DMS114 treated with DMSO at 0.1 percent for 48 hours (cell line): ENCODE results near the gene SDHAF2.
"Not testable (repeated sequence)": the region's sequence is repeated elsewhere in the genome, so short reads cannot be mapped to it uniquely, and the experiment has no call there.

Experiments
- DNase-seq: peaks from one replicate; lab custom pipeline; 2025; ENCODE audit not compliant: unreplicated experiment; lab: John Stamatoyannopoulos, UW

The SDHAF2 gene

DNA sequence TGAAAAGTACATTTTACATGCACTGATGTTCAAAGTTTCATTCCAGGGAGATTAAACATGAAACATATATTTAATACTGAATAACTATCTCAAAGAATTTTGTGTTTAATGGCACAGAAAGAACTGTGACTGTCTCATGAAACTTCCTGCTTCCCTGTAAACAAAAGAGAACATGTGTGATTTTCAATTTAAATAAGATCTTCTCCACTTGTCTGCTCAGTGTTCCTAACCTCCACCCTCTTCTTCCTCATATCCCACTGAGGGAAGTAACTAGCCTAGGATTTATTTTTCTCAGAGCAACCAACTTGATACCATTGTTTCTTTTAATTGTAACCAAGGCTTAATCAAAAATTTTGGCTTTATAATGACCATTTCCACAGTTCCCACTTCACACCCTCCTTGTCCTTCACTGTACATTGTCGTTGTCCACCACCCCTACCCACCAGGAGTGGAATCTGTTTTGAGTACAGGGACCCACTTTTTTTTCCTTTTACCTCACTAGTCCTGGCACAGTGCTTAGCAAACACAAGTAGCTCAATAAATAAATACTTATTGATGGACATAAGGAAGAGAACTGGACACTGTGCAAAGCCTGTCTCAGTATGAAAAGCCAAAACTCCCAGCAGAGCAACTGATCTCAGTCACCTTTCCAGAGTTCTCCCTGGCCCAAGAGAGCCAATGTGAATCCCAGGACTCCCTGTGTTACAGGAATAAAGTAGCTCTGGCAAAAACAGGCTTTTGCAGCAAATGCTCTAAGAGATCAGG lies 4.4 kb upstream of the SDHAF2 start:
- no peak for DNase-seq

DNA sequence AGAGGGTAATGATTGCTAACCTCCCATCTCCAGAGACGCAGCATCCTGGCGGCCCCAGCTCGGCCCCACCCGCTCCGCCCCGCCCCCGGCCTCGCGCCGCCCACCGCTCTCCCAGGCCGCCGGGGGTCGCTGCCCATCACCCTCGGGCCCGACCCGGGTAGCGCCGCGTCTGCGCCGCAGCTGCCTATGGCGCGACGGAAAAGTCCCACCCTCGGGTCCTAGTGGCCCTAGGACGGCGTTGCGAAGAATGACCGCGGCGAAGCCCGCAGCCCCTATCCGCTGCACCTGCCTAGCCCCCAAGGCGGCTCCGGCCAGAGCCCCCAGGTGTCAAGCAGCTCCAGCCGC lies 606 bp upstream of the SDHAF2 start:
- DNase-seq, result no peak

DNA sequence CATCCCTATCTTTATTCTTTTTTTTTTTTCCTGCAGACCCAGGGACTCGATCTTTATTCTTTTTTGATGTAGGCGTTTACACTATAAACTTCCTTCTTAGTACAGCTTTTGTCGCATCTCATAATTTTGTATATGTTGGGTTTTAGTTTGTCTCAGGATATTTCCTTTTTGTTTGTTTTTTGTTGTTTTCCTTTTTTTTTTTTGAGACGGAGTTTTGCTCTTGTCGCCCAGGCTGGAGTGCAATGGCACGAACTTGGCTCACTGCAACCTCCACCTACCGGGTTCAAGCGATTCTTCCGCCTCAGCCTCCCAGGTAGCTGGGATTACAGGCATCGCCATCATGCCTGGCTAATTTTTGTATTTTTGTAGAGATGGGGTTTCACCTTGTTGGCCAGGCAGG lies 915 bp downstream of the SDHAF2 start:
- not testable (repeated sequence) for DNase-seq

DNA sequence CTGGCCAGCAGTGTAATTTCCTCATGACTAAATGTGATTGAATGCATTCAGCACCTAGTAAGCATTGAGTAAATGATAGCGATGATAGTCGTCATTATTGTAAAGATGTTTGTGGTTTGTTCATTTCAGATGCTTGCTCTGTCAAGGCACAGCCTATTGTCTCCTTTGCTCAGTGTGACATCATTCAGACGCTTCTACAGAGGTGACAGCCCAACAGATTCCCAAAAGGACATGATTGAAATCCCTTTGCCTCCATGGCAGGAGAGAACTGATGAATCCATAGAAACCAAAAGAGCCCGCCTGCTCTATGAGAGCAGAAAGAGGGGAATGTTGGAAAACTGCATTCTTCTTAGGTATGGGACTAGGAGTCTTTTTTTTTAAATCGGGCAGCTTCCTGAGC lies 7.6 kb downstream of the SDHAF2 start:
- DNase-seq, result no peak

DNA sequence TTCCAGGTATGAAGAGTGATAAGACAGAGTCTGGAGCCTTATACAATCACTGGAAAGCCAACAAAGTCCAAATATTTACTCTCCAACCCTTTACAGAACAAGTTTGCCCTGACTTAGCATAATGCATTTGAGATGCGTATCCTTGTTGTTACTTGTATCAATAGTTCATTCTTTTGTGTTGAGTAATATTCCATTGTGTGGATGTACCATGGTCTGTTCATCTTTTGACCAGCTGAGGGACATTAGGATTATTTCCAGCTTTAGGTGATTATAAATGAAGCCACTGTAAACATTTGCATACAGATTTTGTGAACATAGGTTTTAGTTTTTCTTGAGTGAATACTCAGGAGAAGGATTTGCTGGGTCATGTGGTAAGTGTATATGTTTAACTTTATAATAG lies 9.7 kb downstream of the SDHAF2 start:
- DNase-seq, result no peak

DNA sequence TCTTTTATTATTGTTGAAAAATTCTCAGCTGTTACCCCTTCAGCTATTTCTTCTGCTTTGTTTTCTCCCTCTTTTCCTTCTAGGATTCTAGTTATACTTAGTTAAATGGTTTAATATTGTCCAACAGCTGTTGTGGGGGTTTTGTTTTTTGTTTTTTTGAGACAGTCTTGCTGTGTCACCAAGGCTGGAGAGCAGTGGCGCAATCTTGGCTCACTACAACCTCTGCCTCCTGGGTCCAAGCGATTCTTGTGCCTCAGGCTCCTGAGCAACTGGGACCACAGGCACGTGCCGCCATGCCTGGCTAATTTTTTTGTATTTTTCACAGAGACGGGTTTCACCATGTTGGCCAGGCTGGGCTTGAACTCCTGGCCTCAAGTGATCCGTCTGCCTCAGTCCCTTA lies 12.7 kb downstream of the SDHAF2 start:
- DNase-seq, result no peak

DNA sequence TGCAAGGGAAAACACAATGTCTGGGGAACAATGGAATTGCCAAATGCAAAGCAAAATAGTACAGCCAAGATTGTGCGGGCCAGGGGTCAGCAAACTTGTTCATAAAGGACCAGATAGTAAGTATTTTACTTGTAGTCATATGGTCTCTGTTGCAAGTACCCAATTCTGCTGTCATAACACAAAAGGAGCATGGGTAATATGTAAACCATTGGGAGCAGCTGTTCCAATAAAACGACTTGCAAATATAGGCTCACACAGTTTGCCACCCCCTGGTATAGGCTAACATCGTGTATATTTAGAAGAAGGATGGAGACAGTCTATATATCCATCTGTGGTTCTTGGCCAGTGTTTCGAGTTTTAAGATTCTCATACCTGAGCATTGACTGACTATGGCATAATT lies 15.6 kb downstream of the SDHAF2 start:
- DNase-seq, result no peak

DNA sequence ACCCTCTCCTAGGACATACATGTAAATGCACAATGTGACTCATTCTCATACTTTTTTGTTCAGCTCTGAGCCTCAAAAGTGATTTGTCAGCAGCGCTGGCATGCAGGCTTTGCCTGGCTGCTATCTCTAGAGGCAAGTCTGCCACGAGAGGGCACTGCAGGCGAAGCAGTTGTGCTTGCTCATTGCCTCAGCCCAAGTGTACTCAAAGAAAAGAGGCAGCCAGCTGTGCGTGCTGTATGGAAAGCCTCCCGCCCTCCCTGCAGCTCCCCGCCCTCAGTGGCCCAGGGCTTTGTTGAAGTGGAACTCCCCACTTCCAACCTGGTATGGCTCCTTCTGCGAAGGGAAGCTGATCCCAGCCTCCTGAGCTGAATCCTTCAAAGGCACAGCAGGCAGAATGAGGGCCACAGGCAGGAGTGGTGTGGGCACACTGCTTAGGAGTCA lies 16.3 kb downstream of the SDHAF2 start:
- peak; percentile 58 for DNase-seq

DNA sequence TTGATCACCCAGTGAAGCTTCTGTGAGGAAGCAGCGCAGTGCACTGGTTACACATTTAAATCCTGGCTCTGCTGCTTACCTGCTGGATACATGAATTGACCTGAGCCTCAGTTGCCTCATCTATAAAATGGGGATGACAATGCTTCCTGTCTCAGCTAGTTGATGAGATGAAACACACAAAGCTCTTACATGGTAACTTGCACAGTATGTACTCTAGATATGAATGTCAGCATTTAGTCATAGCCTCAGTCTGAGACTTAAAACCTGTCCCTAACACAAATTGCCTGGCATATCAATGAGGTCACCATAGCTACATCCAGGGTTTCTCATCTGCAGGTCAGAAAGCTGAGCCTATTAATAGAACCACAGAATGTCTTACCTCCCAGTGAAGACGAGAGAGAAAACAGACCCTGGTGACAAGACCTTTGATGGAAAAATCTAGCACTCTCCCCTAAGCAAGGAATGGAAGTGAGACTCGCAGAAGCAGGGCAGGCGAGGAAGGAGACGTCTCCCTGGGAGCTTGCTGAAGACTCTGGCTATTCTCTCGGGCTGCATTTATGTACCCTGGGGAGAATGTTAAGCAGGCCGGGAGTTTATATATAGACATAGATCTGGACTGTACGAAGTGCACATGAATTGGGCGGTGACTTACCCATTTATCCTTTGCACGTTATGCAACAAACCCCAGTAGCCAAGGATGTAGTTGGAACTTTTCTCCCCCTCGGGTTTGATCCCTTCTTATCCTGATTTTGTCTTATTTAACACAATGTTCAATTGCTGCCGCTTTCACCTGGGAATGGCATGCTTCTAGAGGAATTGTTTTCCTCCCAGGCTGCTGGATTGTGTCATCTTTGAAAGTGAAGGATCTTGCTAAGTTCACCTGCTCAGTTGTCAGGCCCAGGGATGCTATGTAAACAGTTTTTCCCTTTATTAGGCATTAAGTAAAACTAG lies 18.0 kb downstream of the SDHAF2 start:
- DNase-seq, result no peak

DNA sequence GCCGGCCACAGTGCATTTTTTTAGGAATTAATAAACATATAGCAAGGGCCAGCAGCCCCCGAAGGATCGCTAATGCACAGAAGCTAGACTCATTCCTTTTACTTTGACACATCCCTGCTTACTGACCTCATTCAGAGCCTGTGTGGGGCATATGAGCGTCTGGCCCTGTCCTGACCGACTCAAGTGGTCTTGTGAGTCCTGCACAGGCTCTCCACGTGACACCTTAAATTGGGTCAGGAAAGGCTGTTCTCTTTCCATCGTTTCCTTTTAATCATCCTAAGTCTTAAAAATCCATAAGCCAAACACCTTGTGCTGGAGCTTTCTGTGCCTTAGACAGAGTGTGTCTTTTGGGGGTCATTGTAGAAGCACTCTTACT lies 18.6 kb downstream of the SDHAF2 start:
- no peak for DNase-seq

DNA sequence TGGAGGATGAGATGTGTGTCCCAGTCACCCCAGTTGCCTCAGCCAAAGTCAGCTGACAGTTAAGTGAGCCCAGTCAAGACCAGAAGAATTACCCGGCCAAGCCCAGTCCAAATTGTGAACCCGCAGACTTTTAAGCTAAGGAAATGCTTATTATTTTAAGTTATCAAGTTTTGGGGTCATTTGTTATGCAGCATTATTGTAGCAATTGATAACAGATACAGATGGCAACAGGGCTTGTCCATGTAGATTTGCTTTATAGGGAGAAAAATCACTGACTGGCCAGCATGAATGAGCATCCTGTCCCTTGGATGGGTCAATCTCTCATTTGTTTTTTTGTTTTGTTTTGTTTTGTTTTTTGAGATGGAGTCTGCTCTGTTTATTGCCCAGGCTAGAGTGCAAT lies 22.9 kb downstream of the SDHAF2 start:
- no peak for DNase-seq

DNA sequence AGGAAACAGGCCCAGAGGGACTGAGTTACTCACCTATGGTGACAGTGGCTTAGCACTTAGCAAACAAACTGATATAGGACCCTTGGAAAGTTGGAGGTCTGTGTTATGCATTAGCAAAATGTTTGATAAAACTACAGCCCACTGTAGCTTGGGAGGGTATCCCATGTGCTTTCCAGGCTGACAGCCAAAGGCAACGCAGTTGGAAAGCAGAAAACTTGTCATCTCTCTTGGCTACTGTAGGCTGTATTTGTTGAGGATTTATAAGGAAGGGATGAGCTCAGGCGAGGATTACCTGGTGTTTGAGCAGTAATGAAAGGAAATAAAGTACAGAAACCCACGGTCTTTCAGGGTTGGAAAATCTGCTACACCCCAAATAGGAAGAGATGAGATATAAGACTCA lies 23.8 kb downstream of the SDHAF2 start:
- DNase-seq, result no peak

DNA sequence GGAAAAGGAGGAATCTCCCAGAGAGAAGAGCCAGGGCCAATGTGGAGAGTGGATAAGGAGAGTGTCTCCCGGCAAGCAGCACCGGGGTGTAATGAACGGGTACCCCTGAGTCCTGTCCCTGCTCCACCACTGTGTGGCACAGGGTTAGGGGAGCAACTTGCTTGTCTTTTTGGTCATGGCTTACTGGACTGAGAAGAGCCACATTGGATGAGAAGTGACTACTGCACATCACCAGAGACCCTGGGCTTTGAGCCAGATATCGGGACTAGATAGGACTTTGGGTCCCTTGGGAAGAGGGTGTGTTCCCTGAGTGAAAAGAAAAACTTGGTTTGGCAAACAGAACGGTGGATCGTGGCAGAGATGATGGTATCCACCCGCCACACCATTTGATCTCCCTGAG lies 24.6 kb downstream of the SDHAF2 start:
- DNase-seq, result no peak

DNA sequence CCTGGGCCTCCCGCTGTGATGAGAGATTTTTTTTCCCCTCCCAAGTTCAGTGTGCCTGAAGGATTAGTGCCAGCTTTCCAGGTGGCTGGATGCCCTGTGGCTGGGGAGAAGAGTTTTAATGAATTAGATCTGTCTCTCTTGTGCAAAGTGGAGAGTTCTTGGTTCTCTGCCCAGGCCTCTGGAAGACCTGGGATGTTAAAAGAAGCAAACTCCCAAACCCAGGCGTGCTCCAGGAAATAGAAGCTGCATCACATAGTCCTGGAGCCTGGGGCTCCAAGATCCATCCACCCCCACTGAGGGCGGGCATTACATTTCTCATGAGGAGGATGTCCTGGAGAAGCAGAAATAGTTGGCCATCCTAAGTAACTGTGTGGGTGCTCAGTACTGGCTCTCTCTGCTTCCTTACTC lies 30.6 kb downstream of the SDHAF2 start:
- no peak for DNase-seq

DNA sequence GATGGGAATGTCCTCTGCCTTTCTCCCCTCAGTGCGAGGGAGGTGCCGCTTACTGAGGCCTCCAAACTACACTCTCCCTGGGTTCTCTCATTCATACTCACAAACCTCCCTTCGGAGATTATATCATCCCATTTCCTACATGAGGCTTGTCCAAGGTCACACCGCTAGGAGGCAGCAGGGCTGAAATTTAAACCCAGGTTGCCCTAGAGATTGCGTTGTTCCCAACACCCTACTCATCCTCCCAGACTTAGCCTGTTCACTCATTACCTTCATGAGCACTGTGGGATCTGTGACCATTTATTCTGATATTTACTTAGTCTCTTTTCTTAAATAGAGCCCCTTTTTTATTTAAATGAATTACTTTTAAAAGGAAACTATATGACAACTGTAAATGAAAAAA lies 31.1 kb downstream of the SDHAF2 start:
- DNase-seq, result no peak

DNA sequence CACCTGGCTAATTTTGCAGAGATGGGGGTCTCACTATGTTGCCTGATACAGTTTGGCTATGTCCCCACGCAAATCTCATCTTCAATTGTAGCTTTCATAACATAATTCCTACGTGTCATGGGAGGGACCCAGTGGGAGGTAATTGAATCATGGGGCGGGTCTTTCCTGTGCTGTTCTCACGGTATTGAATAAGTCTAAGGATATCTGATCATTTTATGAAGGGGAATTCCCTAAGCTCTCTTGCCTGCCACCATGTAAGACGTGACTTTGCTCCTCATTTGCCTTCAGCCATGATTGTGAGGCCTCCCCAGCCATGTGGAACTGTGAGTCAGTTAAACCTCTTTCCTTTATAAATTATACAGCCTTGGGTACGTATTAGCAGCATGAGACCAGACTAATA lies 37.7 kb downstream of the SDHAF2 start:
- not testable (repeated sequence) for DNase-seq

DNA sequence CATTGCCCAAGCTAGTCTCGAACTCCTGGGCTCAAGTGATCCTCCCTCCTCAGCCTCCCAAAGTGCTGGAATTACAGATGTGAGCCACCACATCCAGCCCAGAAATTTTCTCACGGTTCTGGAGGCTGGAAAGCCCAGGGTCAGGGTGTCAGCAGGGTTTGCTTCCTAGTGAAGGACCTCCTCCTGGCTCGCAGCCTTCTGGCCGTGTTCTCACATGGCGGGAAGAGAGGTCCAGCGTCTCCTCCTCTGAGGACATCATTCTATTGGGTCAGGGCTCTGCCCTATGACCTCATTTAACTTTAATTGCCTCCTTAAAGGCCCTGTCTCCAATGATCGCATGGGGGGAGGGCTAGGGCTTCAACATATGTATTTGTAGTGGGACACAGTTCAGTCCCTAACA lies 38.1 kb downstream of the SDHAF2 start:
- DNase-seq, result no peak

DNA sequence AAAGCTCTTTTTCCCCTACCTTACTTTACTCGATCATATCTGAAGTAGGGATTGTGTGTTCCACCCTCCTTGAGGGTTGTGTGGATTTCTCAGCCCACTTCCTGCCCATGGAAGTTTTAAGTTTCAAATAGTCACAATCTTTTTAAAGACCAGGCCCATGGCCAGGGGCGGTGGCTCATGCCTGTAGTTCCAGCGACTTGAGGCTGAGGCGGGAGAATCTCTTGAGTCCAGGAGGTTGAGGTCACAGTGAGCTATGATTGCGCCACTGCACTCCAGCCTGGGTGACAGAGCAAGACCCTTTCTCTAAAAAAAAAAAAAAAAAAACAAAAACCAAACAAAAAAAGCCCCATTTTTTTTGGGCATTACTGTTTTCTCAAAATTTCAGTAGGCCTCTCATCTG lies 42.4 kb downstream of the SDHAF2 start:
- DNase-seq, result no peak

DNA sequence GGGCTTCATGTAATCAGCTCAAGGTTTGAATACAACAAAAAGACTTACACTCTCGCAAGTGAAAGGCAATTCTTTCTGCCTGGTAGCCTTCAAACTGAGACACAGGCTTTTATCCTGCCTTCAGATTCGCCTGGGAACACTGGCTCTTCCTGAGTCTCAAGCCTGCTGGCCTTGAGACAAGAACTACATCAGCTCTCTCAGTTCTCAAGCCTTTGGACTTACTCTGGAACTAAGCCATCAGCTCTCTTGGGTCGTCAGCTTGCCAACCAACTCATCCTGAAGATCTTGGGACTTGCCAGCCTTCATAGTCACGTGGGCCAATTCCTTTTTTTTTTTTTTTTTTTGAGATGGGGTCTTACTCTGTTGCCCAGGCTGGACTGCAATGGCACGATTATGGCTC lies 42.9 kb downstream of the SDHAF2 start:
- DNase-seq, result no peak

DNA sequence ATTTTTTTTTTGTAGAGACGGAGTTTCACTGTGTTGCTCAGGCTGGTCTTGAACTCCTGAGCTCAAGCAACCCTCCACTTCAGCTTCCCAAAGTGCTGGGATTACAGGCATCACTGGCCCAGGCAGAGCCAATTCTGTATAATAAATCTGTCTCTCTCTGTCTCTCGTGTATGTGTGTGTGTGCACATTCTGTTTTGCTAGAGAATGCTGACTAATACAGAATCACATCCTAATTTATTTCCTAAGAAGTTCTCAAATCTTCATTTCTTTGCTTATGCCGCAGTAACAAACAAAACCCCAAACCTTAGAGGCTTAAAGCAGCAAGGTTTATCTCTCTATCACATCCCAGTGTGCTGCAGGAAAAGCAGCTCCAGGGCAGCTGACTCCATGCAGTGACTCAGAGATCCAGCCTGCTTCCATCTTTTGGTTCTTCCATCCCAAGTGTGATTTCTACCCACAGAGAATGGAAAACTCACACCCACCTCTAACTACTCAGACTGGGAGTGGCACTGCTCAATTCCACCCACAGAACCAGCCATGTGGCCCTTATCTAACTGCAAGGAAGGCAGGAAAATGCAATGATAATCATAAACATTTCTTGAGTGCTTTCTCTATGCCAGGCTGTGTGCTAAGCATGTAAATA lies 43.6 kb downstream of the SDHAF2 start:
- DNase-seq, result no peak

DNA sequence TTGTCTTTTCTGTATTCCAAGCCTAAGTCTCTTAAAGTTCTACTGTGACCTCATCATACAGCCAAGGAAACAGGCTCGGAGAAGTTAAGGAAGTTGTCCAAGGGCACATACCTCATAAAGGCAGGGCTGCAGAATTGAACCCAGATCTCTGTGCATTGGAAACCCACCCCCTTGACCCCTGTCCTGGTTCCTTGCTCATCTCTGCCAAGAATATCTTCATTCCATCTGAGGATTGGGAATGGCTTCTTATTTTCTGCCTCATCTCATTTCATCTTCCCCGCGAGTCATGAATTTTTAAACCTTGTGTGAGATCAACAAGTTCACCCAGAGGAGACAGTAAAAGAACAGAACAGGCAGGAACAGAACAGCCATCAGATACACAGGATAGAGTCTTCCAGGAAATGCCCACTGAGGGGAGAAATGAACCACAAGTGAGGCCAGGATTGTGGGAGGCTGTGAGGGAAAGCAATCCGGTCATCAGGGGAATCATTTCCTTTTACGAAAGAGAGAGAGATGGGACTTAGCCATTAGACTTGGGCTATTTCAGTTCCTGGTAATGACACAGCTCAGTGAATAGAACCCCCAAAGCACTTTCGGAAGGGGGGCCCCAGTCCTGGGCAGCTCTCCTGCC lies 44.2 kb downstream of the SDHAF2 start:
- no peak for DNase-seq
